MV-4-11 (cell line): ENCODE results near the gene KRTAP2-4.
"Not testable (repeated sequence)": the region's sequence is repeated elsewhere in the genome, so short reads cannot be mapped to it uniquely, and the experiment has no call there.

ENCODE experiments used
- DNase-seq: peaks from one replicate; lab custom pipeline; 2025; lab: John Stamatoyannopoulos, UW

Gene KRTAP2-4

DNA sequence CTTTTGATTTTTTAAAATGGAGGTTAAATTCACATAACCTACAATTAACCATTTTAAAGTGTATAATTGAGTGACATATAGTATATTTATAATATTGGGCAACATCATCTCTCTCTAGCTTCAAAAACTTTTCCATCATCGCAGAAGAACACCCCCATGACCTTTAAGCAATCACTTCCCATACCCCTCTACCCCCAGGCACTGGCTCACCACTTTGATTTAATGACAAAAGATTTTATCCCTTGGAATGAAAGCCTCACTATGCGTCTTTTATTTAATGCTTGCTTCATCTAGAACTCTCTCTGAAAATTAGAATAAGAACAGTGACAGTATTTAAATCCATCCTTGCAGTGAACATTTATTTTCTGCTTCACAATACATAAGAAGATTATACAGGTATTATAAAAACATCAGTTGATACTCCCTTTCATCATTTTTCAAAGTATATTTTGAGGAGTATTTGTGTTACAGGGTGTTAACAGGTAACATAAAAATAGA is 27.8 kb downstream of the KRTAP2-4 start:
- DNase-seq = no peak

DNA sequence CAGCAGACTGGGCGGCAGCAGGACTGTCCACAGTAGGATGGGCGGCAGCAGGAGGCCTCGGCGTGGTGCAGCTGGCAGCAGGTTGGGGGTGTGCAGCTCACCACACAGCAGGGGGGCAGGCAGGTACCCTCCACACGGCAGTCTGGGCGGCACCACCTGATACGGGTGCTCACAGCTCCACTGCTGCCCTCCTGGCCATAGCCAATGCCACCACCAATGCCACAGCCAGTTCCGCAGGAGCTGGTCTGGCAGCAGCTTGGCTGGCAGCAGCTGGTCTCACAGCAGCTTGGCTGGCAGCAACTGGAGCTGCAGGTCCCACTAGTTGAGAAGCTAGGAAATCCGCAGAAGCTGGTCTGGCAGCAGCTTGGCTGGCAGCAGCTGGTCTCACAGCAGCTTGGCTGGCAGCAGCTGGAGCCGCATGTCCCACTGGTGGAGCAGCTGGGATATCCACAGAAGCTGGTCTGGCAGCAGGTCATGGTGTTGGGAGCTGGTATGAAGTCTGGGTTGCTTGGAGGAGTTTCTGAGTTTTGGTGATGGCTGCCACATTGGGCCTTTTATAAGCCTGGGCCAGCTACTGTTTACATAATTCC is 31.2 kb downstream of the KRTAP2-4 start, which contains the start of gene KRTAP1-3:
TSS of gene KRTAP1-3 (minus strand) at position 529 of the 590 bp plus-strand sequence. CDS start at position 476, 53 bp downstream.
- not testable (repeated sequence) for DNase-seq

DNA sequence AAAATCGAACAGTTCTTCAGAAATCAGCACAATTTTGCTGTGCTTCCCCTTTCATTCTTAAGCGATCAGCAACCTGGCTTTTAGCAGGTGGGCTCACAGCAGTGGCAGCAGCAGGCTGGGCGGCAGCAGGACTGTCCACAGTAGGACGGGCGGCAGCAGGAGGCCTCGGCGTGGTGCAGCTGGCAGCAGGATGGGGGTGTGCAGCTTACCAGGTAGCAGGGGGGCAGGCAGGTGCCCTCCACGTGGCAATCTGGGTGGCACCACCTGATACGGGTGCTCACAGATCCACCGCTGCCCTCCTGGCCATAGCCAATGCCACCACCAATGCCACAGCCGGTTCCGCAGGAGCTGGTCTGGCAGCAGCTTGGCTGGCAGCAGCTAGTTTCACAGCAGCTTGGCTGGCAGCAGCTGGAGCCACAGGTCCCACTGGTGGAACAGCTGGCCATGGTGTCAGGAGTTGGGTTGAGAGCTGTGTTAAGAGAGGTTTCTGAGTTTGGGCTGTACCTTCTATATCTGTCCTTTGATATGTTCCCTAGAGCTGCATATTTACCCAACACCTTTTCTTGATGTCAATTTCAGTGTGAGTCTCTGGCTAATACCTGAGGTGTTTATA is 35.9 kb downstream of the KRTAP2-4 start, which contains the start of gene KRTAP1-4:
TSS of gene KRTAP1-4 (minus strand) at position 563 of the 613 bp plus-strand sequence. CDS start at position 446, 117 bp downstream.
- DNase-seq = no peak

DNA sequence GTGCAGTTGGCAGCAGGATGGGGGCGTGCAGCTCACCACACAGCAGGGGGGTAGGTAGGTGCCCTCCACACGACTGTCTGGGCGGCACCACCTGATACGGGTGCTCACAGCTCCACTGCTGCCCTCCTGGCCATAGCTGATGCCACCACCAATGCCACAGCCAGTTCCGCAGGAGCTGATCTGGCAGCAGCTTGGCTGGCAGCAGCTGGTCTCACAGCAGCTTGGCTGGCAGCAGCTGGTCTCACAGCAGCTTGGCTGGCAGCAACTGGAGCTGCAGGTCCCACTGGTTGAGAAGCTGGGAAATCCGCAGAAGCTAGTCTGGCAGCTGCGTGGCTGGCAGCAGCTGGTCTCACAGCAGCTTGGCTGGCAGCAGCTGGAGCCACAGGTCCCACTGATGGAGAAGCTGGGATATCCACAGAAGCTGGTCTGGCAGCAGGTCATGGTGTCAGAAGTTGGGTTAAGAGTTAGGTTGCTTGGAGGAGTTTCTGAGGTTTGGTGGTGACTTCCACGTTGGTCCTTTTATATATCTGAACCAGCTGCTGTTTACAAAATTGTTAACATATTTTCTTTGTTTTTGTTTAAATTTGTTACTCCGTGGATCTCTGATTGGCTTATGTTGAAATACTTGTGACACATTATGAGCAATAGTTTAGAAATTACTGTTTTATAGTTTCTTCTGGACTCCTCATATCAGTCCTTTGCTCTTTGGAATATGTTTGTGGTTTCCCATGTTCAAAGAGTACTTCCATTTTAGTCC is 38.8 kb downstream of the KRTAP2-4 start, which contains the start of gene KRTAP1-5:
TSS of gene KRTAP1-5 (minus strand) at position 494 of the 757 bp plus-strand sequence. CDS start at position 441, 53 bp downstream.
- DNase-seq = no peak

DNA sequence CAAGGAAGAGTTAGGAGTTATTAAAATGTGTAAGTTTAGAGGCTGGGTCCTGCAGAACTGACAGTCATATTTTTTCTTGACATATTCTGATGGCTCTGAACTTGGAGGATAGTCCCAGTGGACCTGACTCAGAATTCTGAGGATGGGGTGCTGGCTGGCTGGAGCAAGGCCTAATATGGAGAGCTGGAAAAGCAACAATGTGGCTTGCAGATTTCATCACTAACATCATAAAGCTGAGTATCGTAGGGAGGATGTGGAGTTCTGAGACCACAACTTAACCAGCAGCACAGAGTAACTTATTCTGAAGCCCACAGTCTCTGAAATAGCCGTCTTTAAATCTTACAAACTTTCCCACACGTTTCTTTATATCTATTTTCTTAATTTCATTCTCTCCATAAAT is 41.0 kb downstream of the KRTAP2-4 start:
- DNase-seq = peak; percentile 17

DNA sequence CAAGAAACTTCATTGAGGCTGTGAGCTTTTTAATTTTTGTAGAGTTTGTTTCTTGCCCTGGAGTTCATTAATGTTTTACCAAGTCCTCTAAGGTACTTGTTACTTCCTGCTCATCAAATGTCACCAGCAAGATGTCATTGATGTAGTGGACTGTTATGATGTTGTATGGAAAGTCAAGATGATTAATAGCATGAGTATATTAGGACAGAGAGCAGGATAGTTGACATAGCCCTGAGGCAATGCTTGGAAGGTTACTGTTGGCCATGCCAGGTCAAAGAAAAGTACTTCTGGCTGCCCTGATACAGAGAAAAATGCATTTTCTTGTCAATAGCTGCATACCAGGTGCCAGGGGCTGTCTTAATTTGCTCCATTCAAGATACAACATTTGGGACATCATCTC is 45.3 kb downstream of the KRTAP2-4 start:
- no peak for DNase-seq

DNA sequence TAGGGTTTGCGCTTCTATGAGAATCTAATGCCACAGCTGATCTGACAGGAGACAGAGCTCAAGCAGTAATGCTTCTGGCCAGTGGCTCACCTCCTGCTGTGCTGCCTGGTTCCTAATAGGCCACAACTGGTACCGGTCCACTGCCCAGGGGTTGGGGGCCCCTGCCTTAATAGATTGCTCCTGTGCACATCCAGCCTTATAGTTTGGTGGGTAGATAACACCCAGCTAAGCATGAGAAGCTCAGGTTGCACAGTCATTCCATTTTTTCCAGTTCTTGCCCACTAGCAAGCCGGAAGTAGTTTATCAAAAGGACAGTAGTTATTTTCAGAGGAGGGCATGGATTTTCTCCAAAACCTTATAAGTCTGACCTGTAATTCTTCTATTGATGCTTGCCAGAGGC is 46.3 kb downstream of the KRTAP2-4 start:
- no peak for DNase-seq

DNA sequence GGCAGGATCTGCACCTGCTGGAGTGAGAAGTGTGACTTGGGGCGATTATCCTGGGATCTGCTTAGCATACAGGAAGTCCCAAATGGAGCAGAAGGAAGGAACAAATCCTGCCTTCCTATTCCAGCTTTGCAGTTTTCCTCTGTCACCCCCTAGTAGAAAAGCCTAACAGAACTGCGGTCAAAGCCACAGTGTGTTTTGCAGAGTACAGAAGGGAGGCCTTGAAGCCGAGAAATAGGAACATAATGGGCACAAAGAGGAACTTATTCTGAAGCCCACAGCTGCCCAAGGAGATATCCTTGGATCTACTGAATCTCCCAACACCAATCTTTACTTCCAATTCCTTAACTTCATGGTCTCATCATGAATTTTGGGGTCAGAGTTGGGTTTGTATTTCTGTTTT is 47.1 kb downstream of the KRTAP2-4 start:
- DNase-seq = peak; percentile 10

DNA sequence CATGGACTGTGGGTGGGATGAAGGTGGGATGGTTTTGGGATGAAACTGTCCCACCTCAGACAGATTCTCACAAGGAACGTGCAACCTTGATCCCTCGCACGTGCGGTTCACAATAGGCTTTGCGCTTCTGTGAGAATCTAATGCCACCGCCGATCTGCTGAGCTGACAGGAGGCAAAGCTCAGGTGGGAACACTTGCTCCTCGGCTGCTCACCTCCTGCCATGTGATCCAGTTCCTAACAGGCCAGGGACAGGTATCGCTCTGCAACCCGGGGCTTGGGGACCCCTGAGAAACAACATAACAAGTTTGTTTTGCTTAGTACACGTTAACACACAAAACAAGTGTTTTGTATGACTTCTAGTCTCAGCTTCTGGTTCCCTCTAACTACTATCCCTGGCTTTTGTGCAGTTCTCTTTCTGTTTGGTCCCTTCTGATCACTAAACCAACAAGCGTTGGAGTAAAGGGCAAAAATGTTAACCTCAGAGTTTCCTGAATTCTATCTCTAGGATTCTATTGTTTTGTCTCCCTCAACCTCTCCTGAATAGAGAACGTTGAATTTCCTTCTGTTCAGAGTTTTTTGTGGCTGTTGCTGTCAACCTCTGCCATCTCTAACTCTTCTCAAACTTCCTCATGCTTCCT is 49.0 kb downstream of the KRTAP2-4 start:
- no peak for DNase-seq

DNA sequence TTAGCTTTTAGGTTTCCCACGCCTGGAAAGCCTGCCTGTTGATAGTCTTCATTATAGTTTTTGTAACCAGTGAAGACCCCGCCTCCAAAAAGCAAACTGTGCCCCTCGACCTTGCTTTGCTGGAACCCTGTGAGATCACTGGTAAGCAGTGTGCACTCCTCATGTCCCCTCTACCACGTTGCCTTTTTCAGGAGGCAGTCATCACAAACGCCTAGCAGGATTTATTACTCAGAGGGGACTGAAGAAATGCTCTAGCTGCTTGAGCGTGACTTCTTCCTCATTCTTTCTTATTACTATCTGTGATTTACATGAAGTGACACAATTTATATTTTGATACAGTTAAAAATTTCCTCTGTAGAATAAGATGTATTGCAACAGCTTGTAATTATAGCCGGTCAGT is 50.2 kb downstream of the KRTAP2-4 start:
- no peak for DNase-seq
